ENCODE results near the gene HNRNPUL1.
"Not testable (repeated sequence)": the region's sequence is repeated elsewhere in the genome, so short reads cannot be mapped to it uniquely, and the experiment has no call there.

Gene HNRNPUL1

GRCh38 chr19:41263850-41264580 is at the start of gene HNRNPUL1:
HNRNPUL1 (plus strand) TSS chr19:41264372; CDS start chr19:41264504, 132 bp downstream.
- peak; percentile 98 for DNase-seq (ENCODE audit: low read depth in 2 of 2)

- no peak for DNase-seq (ENCODE audit: low read depth in 2 of 2)
Observed at GRCh38 chr19:41217741-41218140, 46.4 kb upstream of the HNRNPUL1 start.

GRCh38 chr19:41218249-41218614 is 45.9 kb upstream of the HNRNPUL1 start:
- DNase-seq (ENCODE audit: low read depth in 2 of 2) = no peak

- no peak for DNase-seq (ENCODE audit: low read depth in 2 of 2)
Observed at GRCh38 chr19:41218615-41219507, 45.3 kb upstream of the HNRNPUL1 start, which contains the start of gene AXL. AXL (plus strand) TSS chr19:41219223; CDS start chr19:41219393, 170 bp downstream.

GRCh38 chr19:41219924-41220567 is 44.1 kb upstream of the HNRNPUL1 start:
- DNase-seq (ENCODE audit: low read depth in 2 of 2) = no peak

- DNase-seq (ENCODE audit: low read depth in 2 of 2) = no peak
Observed at GRCh38 chr19:41220811-41221210, 43.4 kb upstream of the HNRNPUL1 start.

GRCh38 chr19:41221514-41222205 is 42.5 kb upstream of the HNRNPUL1 start:
- no peak for DNase-seq (ENCODE audit: low read depth in 2 of 2)

GRCh38 chr19:41222240-41222639 is 41.9 kb upstream of the HNRNPUL1 start:
- no peak for DNase-seq (ENCODE audit: low read depth in 2 of 2)

- no peak for DNase-seq (ENCODE audit: low read depth in 2 of 2)
Observed at GRCh38 chr19:41223431-41224234, 40.5 kb upstream of the HNRNPUL1 start.

GRCh38 chr19:41224632-41225031 is 39.5 kb upstream of the HNRNPUL1 start:
- no peak for DNase-seq (ENCODE audit: low read depth in 2 of 2)

- peak; percentile 45 to 59 for DNase-seq (ENCODE audit: low read depth in 2 of 2)
Observed at GRCh38 chr19:41225238-41226052, 38.7 kb upstream of the HNRNPUL1 start.

GRCh38 chr19:41226053-41226873 is 37.9 kb upstream of the HNRNPUL1 start:
- DNase-seq (ENCODE audit: low read depth in 2 of 2) = peak; percentile 11 to 27

- no peak for DNase-seq (ENCODE audit: low read depth in 2 of 2)
Observed at GRCh38 chr19:41226874-41227390, 37.2 kb upstream of the HNRNPUL1 start.

GRCh38 chr19:41228486-41228885 is 35.7 kb upstream of the HNRNPUL1 start:
- no peak for DNase-seq (ENCODE audit: low read depth in 2 of 2)

GRCh38 chr19:41229338-41229737 is 34.8 kb upstream of the HNRNPUL1 start:
- not testable (repeated sequence) for DNase-seq (ENCODE audit: low read depth in 2 of 2)

GRCh38 chr19:41230067-41230857 is 33.9 kb upstream of the HNRNPUL1 start:
- no peak for DNase-seq (ENCODE audit: low read depth in 2 of 2)

GRCh38 chr19:41232686-41233085 is 31.5 kb upstream of the HNRNPUL1 start:
- no peak for DNase-seq (ENCODE audit: low read depth in 2 of 2)

- DNase-seq (ENCODE audit: low read depth in 2 of 2) = no peak
Observed at GRCh38 chr19:41233748-41234240, 30.4 kb upstream of the HNRNPUL1 start.
